GM12875 (cell line): ENCODE results near the gene TBC1D25.

Source experiments
- H3K4me3 ChIP-seq: one replicate; pipeline ENCODE4 v1.5.1; 2011; ENCODE audit warnings: low read depth, low read length, control low read depth
- CTCF ChIP-seq: IDR thresholded peaks from 2 replicates; pipeline ENCODE4 v1.5.1; 2011; ENCODE audit warnings: low read depth, mild to moderate bottlenecking, control low read depth, inconsistent platforms, low read length, moderate library complexity, borderline replicate concordance; ENCODE audit not compliant: insufficient read depth

Gene TBC1D25

DNA sequence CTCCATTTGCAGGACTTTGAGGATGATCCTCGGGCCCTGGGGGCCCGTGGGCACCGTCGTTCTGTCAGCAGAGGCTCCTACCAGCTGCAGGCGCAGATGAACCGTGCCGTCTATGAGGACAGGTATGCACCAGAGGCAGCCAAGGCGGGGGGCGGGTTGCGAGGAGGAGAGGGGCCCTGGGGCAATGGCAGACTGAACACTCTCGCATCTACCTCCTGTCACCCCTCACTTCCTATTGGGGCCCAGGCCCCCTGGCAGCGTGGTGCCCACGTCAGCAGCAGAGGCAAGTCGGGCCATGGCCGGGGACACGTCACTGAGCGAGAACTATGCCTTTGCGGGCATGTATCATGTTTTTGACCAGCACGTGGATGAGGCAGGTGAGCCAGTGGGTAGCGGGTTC, 59.8 kb downstream of the TBC1D25 start:
- H3K4me3 ChIP-seq: no peak overlapping the region
- TF ChIP-seq CTCF: no peak

DNA sequence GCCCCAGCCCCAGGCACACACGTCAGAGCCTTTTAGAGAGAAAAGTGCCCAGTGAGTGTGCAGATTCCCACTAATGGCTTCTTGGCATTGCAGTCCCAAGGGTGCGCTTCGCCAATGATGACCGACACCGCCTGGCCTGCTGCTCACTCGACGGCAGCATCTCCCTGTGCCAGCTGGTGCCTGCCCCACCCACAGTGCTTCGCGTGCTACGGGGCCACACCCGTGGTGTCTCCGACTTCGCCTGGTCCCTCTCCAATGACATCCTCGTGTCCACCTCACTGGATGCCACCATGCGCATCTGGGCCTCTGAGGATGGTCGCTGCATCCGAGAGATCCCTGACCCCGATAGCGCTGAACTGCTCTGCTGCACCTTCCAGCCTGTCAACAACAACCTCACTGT, 60.7 kb downstream of the TBC1D25 start:
- no peak for TF ChIP-seq CTCF
- H3K4me3 ChIP-seq: no peak overlapping the region

DNA sequence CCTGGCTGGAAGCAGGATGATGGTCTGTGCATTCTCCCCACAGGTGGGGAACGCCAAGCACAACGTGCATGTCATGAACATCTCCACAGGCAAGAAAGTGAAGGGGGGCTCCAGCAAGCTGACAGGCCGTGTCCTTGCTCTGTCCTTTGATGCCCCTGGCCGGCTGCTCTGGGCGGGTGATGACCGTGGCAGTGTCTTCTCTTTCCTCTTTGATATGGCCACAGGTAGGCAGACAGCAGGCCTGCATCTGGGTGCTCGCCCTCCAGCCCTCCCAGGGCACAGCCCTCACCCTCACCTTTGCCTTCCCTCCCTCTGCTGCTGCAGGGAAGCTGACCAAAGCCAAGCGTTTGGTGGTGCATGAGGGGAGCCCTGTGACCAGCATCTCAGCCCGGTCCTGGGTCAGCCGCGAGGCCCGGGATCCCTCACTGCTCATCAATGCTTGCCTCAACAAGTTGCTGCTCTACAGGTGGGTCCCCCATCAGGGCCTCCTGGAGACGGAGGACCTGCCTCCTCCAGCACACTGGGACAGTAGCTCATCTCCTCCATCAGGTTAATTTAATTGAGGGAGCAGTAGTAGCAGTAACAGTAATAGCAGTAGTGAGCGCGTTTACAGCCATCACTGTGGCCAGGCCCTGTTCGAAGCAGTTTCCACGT, 62.4 kb downstream of the TBC1D25 start:
- no peak overlapping the region for H3K4me3 ChIP-seq

DNA sequence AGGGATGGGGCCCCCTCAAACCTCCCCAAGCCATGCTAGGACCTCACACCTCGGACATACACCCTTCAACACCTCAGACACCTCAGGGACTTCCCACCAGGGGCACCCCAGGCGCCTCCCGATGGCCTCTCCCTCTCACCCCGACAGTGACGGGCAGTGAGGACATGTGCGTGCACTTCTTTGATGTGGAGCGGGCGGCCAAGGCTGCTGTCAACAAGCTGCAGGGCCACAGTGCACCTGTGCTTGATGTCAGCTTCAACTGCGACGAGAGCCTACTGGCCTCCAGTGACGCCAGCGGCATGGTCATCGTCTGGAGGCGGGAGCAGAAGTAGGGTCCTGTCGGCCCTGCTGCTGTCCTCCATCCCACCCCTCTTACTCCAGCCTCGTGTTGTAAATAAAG, 65.2 kb downstream of the TBC1D25 start:
- no peak for TF ChIP-seq CTCF
- no peak overlapping the region for H3K4me3 ChIP-seq

More for the DNA sequence above, 62.4 kb downstream of the TBC1D25 start:
- TF ChIP-seq CTCF: no peak

- H3K4me3 ChIP-seq: no peak overlapping the region
- no peak for TF ChIP-seq CTCF
These were observed 66.6 kb downstream of the TBC1D25 start for GRCh38 chrX:48606091-48606490.

GRCh38 chrX:48611703-48612102, 72.2 kb downstream of the TBC1D25 start:
- H3K4me3 ChIP-seq: no peak overlapping the region
- no peak for TF ChIP-seq CTCF
